Activated CD8-positive, alpha-beta memory T cell treated with anti-CD3 and anti-CD28 coated beads for 1 hour (primary cell): ENCODE measurements around the gene CAPN10.
"Not testable (repeated sequence)": the region's sequence is repeated elsewhere in the genome, so short reads cannot be mapped to it uniquely, and the experiment has no call there.

ENCODE experiments used
- DNase-seq, 2 donors: peaks; one replicate each; pipeline ENCODE4 v3.0.0-alpha.2; 2020; ENCODE audit warnings: low read depth in 1 of 2; ENCODE audit errors: extremely low read depth in 1 of 2

Gene CAPN10

GRCh38 chr2:240602266-240603050 is 15.9 kb downstream of the CAPN10 start:
- no peak for DNase-seq

- DNase-seq: no peak
These were observed 16.7 kb downstream of the CAPN10 start for GRCh38 chr2:240603081-240603835.

- no peak for DNase-seq
These were observed 17.3 kb downstream of the CAPN10 start for GRCh38 chr2:240603846-240604245.

- no peak for DNase-seq
These were observed 17.9 kb downstream of the CAPN10 start for GRCh38 chr2:240604291-240604938.

- no peak for DNase-seq
These were observed 18.6 kb downstream of the CAPN10 start for GRCh38 chr2:240604939-240605716.

GRCh38 chr2:240605867-240606743 is 19.6 kb downstream of the CAPN10 start:
- no peak for DNase-seq

- no peak for DNase-seq
These were observed 25.2 kb downstream of the CAPN10 start for GRCh38 chr2:240611601-240612210.

GRCh38 chr2:240613781-240614180 is 27.2 kb downstream of the CAPN10 start:
- no peak for DNase-seq

- no peak for DNase-seq
These were observed 27.9 kb downstream of the CAPN10 start for GRCh38 chr2:240614391-240614790.

- no peak for DNase-seq
These were observed 28.9 kb downstream of the CAPN10 start for GRCh38 chr2:240615396-240615795.

- DNase-seq: no peak
These were observed 29.4 kb downstream of the CAPN10 start for GRCh38 chr2:240615820-240616547.

- DNase-seq: not testable (repeated sequence)
These were observed 30.5 kb downstream of the CAPN10 start for GRCh38 chr2:240616860-240617666.

- DNase-seq: no peak
These were observed 32.2 kb downstream of the CAPN10 start for GRCh38 chr2:240618776-240619175.

GRCh38 chr2:240619506-240620148 is 33.1 kb downstream of the CAPN10 start:
- no peak for DNase-seq

GRCh38 chr2:240620149-240620731 is 33.7 kb downstream of the CAPN10 start:
- DNase-seq: no peak

GRCh38 chr2:240620859-240621258 is 34.3 kb downstream of the CAPN10 start:
- DNase-seq: no peak

- DNase-seq: no peak
These were observed 35.5 kb downstream of the CAPN10 start for GRCh38 chr2:240622060-240622411.
